HepG2 (cell line): Measurements from ENCODE around the gene MRPL51.

Experiments
- CEBPB ChIP-seq: IDR thresholded peaks from 2 replicates; pipeline ENCODE4 v1.6.1; 2011; ENCODE audit warnings: low read depth, low read length, improper control_type of control experiment, borderline replicate concordance
- HDAC2 ChIP-seq: sonication (generic); formaldehyde crosslinking; IDR thresholded peaks from 2 replicates; pipeline ENCODE4 v1.4.0; 2020; ENCODE audit warnings: missing genetic modification reagents
- JUNB ChIP-seq: sonication (generic); formaldehyde crosslinking; IDR thresholded peaks from 2 replicates; pipeline ENCODE4 v1.8.0; 2022; ENCODE audit warnings: missing genetic modification reagents, mild to moderate bottlenecking, borderline replicate concordance
- POLR2A ChIP-seq, 2 experiments: IDR thresholded peaks; 2 replicates each; pipeline ENCODE4 v1.6.1; 2011; ENCODE audit warnings: low read depth in 2 of 2, low read length in 2 of 2, mild to moderate bottlenecking in 1 of 2, moderate library complexity in 1 of 2; ENCODE audit not compliant: insufficient read depth in 1 of 2
- POLR2AphosphoS5 ChIP-seq: IDR thresholded peaks from 2 replicates; pipeline ENCODE4 v1.6.1; 2012; ENCODE audit warnings: low read depth, low read length
- SUZ12 ChIP-seq: fragments of 150-350 bp; IDR thresholded peaks from 2 replicates; pipeline ENCODE4 v1.6.1; 2014; ENCODE audit warnings: low read depth, low read length
- TOE1 ChIP-seq: sonication (generic); formaldehyde crosslinking; IDR thresholded peaks from 2 replicates; pipeline ENCODE4 v1.4.0; 2020; ENCODE audit warnings: mild to moderate bottlenecking, missing genetic modification reagents
- TRIM24 ChIP-seq: sonication (generic); formaldehyde crosslinking; IDR thresholded peaks from 2 replicates; pipeline ENCODE4 v1.8.0; 2022; ENCODE audit warnings: mild to moderate bottlenecking, missing genetic modification reagents
- ZFP91 ChIP-seq: sonication (generic); formaldehyde crosslinking; IDR thresholded peaks from 2 replicates; pipeline ENCODE4 v1.9.0; 2022; ENCODE audit warnings: missing genetic modification reagents, mild to moderate bottlenecking, borderline replicate concordance
- ZNF607 ChIP-seq: sonication (generic); formaldehyde crosslinking; IDR thresholded peaks from 2 replicates; pipeline ENCODE4 v1.5.1; 2020; ENCODE audit warnings: missing genetic modification reagents, mild to moderate bottlenecking, borderline replicate concordance
- ZNF609 ChIP-seq: sonication (generic); formaldehyde crosslinking; IDR thresholded peaks from 2 replicates; pipeline ENCODE4 v1.4.0; 2020; ENCODE audit warnings: mild to moderate bottlenecking, missing genetic modification reagents, borderline replicate concordance
- TF ChIP-seq, protein P1 (sequence below): sonication (generic); formaldehyde crosslinking; IDR thresholded peaks from 2 replicates; pipeline ENCODE4 v1.8.1; 2023; ENCODE audit warnings: missing genetic modification reagents, inconsistent platforms, borderline replicate concordance
- TF ChIP-seq, protein P2 (sequence below): sonication (generic); formaldehyde crosslinking; IDR thresholded peaks from 2 replicates; pipeline ENCODE4 v1.4.0; 2020; ENCODE audit warnings: low read depth, missing genetic modification reagents

- no peak for TF ChIP-seq TOE1 (CRISPR knock-in tag)
- TF ChIP-seq JUNB (CRISPR knock-in tag) = no peak
- TF ChIP-seq ZFP91 (CRISPR knock-in tag) = no peak
- no peak for TF ChIP-seq POLR2A (IDR thresholded peaks at IDR 0.05; ENCODE audit: insufficient read depth in 1 of 2, low read depth in 2 of 2, low read length in 2 of 2)
- TF ChIP-seq HDAC2 (CRISPR knock-in tag) = no peak
- TF ChIP-seq, protein P1, sequence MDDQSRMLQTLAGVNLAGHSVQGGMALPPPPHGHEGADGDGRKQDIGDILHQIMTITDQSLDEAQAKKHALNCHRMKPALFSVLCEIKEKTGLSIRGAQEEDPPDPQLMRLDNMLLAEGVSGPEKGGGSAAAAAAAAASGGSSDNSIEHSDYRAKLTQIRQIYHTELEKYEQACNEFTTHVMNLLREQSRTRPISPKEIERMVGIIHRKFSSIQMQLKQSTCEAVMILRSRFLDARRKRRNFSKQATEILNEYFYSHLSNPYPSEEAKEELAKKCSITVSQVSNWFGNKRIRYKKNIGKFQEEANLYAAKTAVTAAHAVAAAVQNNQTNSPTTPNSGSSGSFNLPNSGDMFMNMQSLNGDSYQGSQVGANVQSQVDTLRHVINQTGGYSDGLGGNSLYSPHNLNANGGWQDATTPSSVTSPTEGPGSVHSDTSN (CRISPR knock-in tag) = no peak
- TF ChIP-seq, protein P2, sequence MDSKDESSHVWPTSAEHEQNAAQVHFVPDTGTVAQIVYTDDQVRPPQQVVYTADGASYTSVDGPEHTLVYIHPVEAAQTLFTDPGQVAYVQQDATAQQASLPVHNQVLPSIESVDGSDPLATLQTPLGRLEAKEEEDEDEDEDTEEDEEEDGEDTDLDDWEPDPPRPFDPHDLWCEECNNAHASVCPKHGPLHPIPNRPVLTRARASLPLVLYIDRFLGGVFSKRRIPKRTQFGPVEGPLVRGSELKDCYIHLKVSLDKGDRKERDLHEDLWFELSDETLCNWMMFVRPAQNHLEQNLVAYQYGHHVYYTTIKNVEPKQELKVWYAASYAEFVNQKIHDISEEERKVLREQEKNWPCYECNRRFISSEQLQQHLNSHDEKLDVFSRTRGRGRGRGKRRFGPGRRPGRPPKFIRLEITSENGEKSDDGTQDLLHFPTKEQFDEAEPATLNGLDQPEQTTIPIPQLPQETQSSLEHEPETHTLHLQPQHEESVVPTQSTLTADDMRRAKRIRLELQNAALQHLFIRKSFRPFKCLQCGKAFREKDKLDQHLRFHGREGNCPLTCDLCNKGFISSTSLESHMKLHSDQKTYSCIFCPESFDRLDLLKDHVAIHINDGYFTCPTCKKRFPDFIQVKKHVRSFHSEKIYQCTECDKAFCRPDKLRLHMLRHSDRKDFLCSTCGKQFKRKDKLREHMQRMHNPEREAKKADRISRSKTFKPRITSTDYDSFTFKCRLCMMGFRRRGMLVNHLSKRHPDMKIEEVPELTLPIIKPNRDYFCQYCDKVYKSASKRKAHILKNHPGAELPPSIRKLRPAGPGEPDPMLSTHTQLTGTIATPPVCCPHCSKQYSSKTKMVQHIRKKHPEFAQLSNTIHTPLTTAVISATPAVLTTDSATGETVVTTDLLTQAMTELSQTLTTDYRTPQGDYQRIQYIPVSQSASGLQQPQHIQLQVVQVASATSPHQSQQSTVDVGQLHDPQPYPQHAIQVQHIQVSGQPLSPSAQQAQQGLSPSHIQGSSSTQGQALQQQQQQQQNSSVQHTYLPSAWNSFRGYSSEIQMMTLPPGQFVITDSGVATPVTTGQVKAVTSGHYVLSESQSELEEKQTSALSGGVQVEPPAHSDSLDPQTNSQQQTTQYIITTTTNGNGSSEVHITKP = no peak
- no peak for TF ChIP-seq CEBPB
- TF ChIP-seq SUZ12 = no peak
- no peak for TF ChIP-seq ZNF607 (CRISPR knock-in tag)
- no peak for TF ChIP-seq TRIM24
- no peak for TF ChIP-seq POLR2AphosphoS5
- TF ChIP-seq ZNF609 = no peak
Observed at GRCh38 chr12:6444704-6445688, 48.1 kb downstream of the MRPL51 start, which contains the start of gene CD27.
